ENCODE results near the gene FAIM.
A peak's percentile ranks its signal among the peaks of the same experiment; 100 is the strongest.
"Not testable (repeated sequence)": the region's sequence is repeated elsewhere in the genome, so short reads cannot be mapped to it uniquely, and the experiment has no call there.

FAIM gene

DNA sequence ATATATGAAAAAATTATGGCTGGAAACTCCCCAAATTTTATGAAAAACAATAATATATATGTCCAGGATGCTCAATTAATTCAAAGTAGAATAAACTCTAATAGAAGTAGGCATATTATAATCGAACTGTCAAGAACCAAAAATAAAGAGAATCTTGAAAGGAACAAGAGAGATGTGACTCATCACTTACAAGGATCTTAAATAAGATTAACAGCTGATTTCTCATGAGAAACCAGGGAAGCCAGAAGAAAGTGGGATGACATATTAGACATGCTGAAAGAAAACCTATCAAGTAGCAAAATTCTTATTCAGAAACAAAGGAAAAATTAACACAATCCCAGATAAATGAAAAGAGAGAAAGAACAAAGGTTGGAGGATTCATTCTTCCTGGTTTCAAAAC lies 66.8 kb downstream of the FAIM start:
- peaks cover 2% of the 10 kb centered on the region for H3K4me1 ChIP-seq (ENCODE audit: control insufficient read depth, insufficient read depth, low read depth, low read length)
- no peak overlapping the region for H3K4me2 ChIP-seq (ENCODE audit: low read length, poor library complexity, severe bottlenecking)
- peaks cover 11% of the 10 kb centered on the region for H3K79me1 ChIP-seq (replicated peaks; ENCODE audit: low read length, poor library complexity, severe bottlenecking)
- H3K27ac ChIP-seq (ENCODE audit: low read length, poor library complexity, severe bottlenecking), result no peak overlapping the region
- peaks cover 11 to 33% of the 10 kb centered on the region in 2 experiments for H3K36me3 ChIP-seq (ENCODE audit: control insufficient read depth in 1 of 2, insufficient read depth in 2 of 2, low read depth in 1 of 2, low read length in 2 of 2)
- H3K23ac ChIP-seq (ENCODE audit: low read length in 2 of 2), result no peak overlapping the region
- H3K9ac ChIP-seq (ENCODE audit: low read length), result no peak overlapping the region
- H3K27me3 ChIP-seq (ENCODE audit: control insufficient read depth in 1 of 2, insufficient read depth in 1 of 2, low read length in 2 of 2), result no peaks in the 10 kb centered on the region
- no peak overlapping the region for H3K4me3 ChIP-seq (ENCODE audit: insufficient read depth in 1 of 2, low read depth in 1 of 2, low read length in 2 of 2)
- no peak overlapping the region for H3K14ac ChIP-seq (ENCODE audit: low read length in 2 of 2)
- no peak overlapping the region for H2AFZ ChIP-seq (ENCODE audit: low read depth, low read length)
- H2BK15ac ChIP-seq (ENCODE audit: low read depth, poor library complexity, severe bottlenecking), result no peak overlapping the region
- H4K91ac ChIP-seq (ENCODE audit: low read length), result no peak overlapping the region
- H3K18ac ChIP-seq (ENCODE audit: low read depth in 1 of 2, low read length in 2 of 2), result no peak overlapping the region
- no CpG with 5 or more reads among the region's 1 CpG for WGBS
- no peak overlapping the region for H4K8ac ChIP-seq (ENCODE audit: low read length)
- no peak overlapping the region for H2BK12ac ChIP-seq (ENCODE audit: low read length in 2 of 2)
- no peak overlapping the region for H2BK120ac ChIP-seq (ENCODE audit: low read depth, low read length)
- H2BK5ac ChIP-seq (ENCODE audit: low read depth, low read length, poor library complexity, severe bottlenecking), result no peak overlapping the region
- peak; percentile 65 for DNase-seq
- peaks cover 39% of the 10 kb centered on the region for H3K9me3 ChIP-seq (ENCODE audit: control insufficient read depth, low read length)
- H2AK5ac ChIP-seq (ENCODE audit: low read length, severe bottlenecking), result no peak overlapping the region
- no peak overlapping the region for H3K4ac ChIP-seq (ENCODE audit: low read depth in 1 of 2, low read length in 2 of 2)

GRCh38 chr3:138678086-138678485 lies 69.5 kb downstream of the FAIM start:
- H3K4me2 ChIP-seq (ENCODE audit: low read length, poor library complexity, severe bottlenecking), result no peak overlapping the region
- H2AK5ac ChIP-seq (ENCODE audit: low read length, severe bottlenecking), result no peak overlapping the region
- no peak overlapping the region for H3K9ac ChIP-seq (ENCODE audit: low read length)
- H3K4me1 ChIP-seq (ENCODE audit: control insufficient read depth, insufficient read depth, low read depth, low read length), result peaks cover 2% of the 10 kb centered on the region
- no peak overlapping the region for H3K18ac ChIP-seq (ENCODE audit: low read depth in 1 of 2, low read length in 2 of 2)
- peaks cover 5% of the 10 kb centered on the region for H3K79me1 ChIP-seq (replicated peaks; ENCODE audit: low read length, poor library complexity, severe bottlenecking)
- H3K4me3 ChIP-seq (ENCODE audit: insufficient read depth in 1 of 2, low read depth in 1 of 2, low read length in 2 of 2), result no peak overlapping the region
- no peak overlapping the region for H4K91ac ChIP-seq (ENCODE audit: low read length)
- no peaks in the 10 kb centered on the region for H3K27me3 ChIP-seq (ENCODE audit: control insufficient read depth in 1 of 2, insufficient read depth in 1 of 2, low read length in 2 of 2)
- H3K14ac ChIP-seq (ENCODE audit: low read length in 2 of 2), result no peak overlapping the region
- peaks cover 11 to 47% of the 10 kb centered on the region in 2 experiments for H3K36me3 ChIP-seq (ENCODE audit: control insufficient read depth in 1 of 2, insufficient read depth in 2 of 2, low read depth in 1 of 2, low read length in 2 of 2)
- no peak overlapping the region for H3K4ac ChIP-seq (ENCODE audit: low read depth in 1 of 2, low read length in 2 of 2)
- H3K27ac ChIP-seq (ENCODE audit: low read length, poor library complexity, severe bottlenecking), result no peak overlapping the region
- H2BK12ac ChIP-seq (ENCODE audit: low read length in 2 of 2), result no peak overlapping the region
- WGBS, result no CpG with 5 or more reads among the region's 1 CpG
- H2BK120ac ChIP-seq (ENCODE audit: low read depth, low read length), result no peak overlapping the region
- DNase-seq, result no peak
- H2BK5ac ChIP-seq (ENCODE audit: low read depth, low read length, poor library complexity, severe bottlenecking), result no peak overlapping the region
- H3K9me3 ChIP-seq (ENCODE audit: control insufficient read depth, low read length), result peaks cover 39% of the 10 kb centered on the region
- H3K23ac ChIP-seq (ENCODE audit: low read length in 2 of 2), result no peak overlapping the region
- H2BK15ac ChIP-seq (ENCODE audit: low read depth, poor library complexity, severe bottlenecking), result peak overlapping the region; percentile 23
- no peak overlapping the region for H4K8ac ChIP-seq (ENCODE audit: low read length)
- no peak overlapping the region for H2AFZ ChIP-seq (ENCODE audit: low read depth, low read length)

DNA sequence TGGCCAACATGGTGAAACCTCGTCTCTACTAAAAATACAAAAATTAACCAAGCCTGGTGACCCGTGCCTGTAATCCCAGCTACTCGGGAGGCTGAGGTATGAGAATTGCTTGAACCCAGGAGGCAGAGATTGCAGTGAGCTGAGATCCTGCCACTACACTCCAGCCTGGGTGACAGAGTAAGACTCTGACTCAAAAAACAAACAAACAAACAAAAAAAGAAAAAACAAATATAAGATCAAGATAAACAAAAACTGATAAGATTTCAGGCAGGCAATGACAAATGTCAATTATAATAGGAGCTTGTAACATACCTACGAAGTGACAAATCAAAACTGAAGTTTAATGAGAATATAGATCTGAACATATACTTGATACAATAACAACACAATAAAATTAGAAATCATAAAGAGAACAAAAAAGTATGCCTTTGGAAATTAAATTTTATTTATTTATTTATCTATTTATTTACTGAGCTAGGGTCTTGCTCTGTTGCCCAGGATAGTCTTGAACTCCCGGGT lies 70.4 kb downstream of the FAIM start:
- no peak overlapping the region for H2BK5ac ChIP-seq (ENCODE audit: low read depth, low read length, poor library complexity, severe bottlenecking)
- H3K79me1 ChIP-seq (replicated peaks; ENCODE audit: low read length, poor library complexity, severe bottlenecking), result peaks cover 5% of the 10 kb centered on the region
- no peak overlapping the region for H2BK120ac ChIP-seq (ENCODE audit: low read depth, low read length)
- peaks cover 11 to 38% of the 10 kb centered on the region in 2 experiments for H3K36me3 ChIP-seq (ENCODE audit: control insufficient read depth in 1 of 2, insufficient read depth in 2 of 2, low read depth in 1 of 2, low read length in 2 of 2)
- no peak overlapping the region for H3K4ac ChIP-seq (ENCODE audit: low read depth in 1 of 2, low read length in 2 of 2)
- H2BK12ac ChIP-seq (ENCODE audit: low read length in 2 of 2), result no peak overlapping the region
- H3K4me3 ChIP-seq (ENCODE audit: insufficient read depth in 1 of 2, low read depth in 1 of 2, low read length in 2 of 2), result no peak overlapping the region
- H3K14ac ChIP-seq (ENCODE audit: low read length in 2 of 2), result no peak overlapping the region
- H2AK5ac ChIP-seq (ENCODE audit: low read length, severe bottlenecking), result no peak overlapping the region
- H3K4me1 ChIP-seq (ENCODE audit: control insufficient read depth, insufficient read depth, low read depth, low read length), result peaks cover 2% of the 10 kb centered on the region
- H3K27ac ChIP-seq (ENCODE audit: low read length, poor library complexity, severe bottlenecking), result no peak overlapping the region
- no peak overlapping the region for H3K4me2 ChIP-seq (ENCODE audit: low read length, poor library complexity, severe bottlenecking)
- H4K91ac ChIP-seq (ENCODE audit: low read length), result no peak overlapping the region
- H3K23ac ChIP-seq (ENCODE audit: low read length in 2 of 2), result no peak overlapping the region
- no peak overlapping the region for H2AFZ ChIP-seq (ENCODE audit: low read depth, low read length)
- H2BK15ac ChIP-seq (ENCODE audit: low read depth, poor library complexity, severe bottlenecking), result no peak overlapping the region
- H3K9me3 ChIP-seq (ENCODE audit: control insufficient read depth, low read length), result peaks cover 35% of the 10 kb centered on the region
- H4K8ac ChIP-seq (ENCODE audit: low read length), result no peak overlapping the region
- no peak overlapping the region for H3K9ac ChIP-seq (ENCODE audit: low read length)
- no peak overlapping the region for H3K18ac ChIP-seq (ENCODE audit: low read depth in 1 of 2, low read length in 2 of 2)
- H3K27me3 ChIP-seq (ENCODE audit: control insufficient read depth in 1 of 2, insufficient read depth in 1 of 2, low read length in 2 of 2), result no peaks in the 10 kb centered on the region
- DNase-seq, result no peak
- 94% methylated on average over 4 of the region's 5 CpGs for WGBS

- Histone ChIP-seq H3K36me3 (ENCODE audit: control insufficient read depth in 1 of 2, insufficient read depth in 2 of 2, low read depth in 1 of 2, low read length in 2 of 2) (peaks cover 6 to 30% of the 10 kb centered on the region in 2 experiments), H3K18ac (ENCODE audit: low read depth in 1 of 2, low read length in 2 of 2) (peak overlapping the region in 1 of 2 experiments; percentile 33), H3K4ac (ENCODE audit: low read depth in 1 of 2, low read length in 2 of 2) (peak overlapping the region in 1 of 2 experiments; percentile 37), H3K9me3 (ENCODE audit: control insufficient read depth, low read length) (peaks cover 15% of the 10 kb centered on the region)
- not testable (repeated sequence) for H2AK5ac ChIP-seq (ENCODE audit: low read length, severe bottlenecking); H4K91ac ChIP-seq (ENCODE audit: low read length); H3K4me2 ChIP-seq (ENCODE audit: low read length, poor library complexity, severe bottlenecking); DNase-seq; H2BK12ac ChIP-seq (ENCODE audit: low read length in 2 of 2); H2BK120ac ChIP-seq (ENCODE audit: low read depth, low read length); H2BK15ac ChIP-seq (ENCODE audit: low read depth, poor library complexity, severe bottlenecking); H2BK5ac ChIP-seq (ENCODE audit: low read depth, low read length, poor library complexity, severe bottlenecking); H3K27me3 ChIP-seq (ENCODE audit: control insufficient read depth in 1 of 2, insufficient read depth in 1 of 2, low read length in 2 of 2); H3K4me3 ChIP-seq (ENCODE audit: insufficient read depth in 1 of 2, low read depth in 1 of 2, low read length in 2 of 2); H3K23ac ChIP-seq (ENCODE audit: low read length in 2 of 2); H2AFZ ChIP-seq (ENCODE audit: low read depth, low read length); H3K4me1 ChIP-seq (ENCODE audit: control insufficient read depth, insufficient read depth, low read depth, low read length); H3K27ac ChIP-seq (ENCODE audit: low read length, poor library complexity, severe bottlenecking); H3K14ac ChIP-seq (ENCODE audit: low read length in 2 of 2); H3K9ac ChIP-seq (ENCODE audit: low read length); H4K8ac ChIP-seq (ENCODE audit: low read length); H3K79me1 ChIP-seq (replicated peaks; ENCODE audit: low read length, poor library complexity, severe bottlenecking)
- 93% methylated on average over 4 of the region's 6 CpGs for WGBS
Measured at GRCh38 chr3:138680974-138681373, 72.4 kb downstream of the FAIM start.

Data from mesenchymal stem cell (in vitro differentiated cells and primary cell).